ENCODE results near the gene PHF20.
"Not testable (repeated sequence)": the region's sequence is repeated elsewhere in the genome, so short reads cannot be mapped to it uniquely, and the experiment has no call there.

PHF20 gene

GRCh38 chr20:35771689-35772562, at the start of gene PHF20:
PHF20 (plus strand) TSS chr20:35772015; CDS start chr20:35801523, 29,508 bp downstream.
- H2AFZ ChIP-seq (ENCODE audit: low read depth, low read length): no peak within 1 kb of the TSS
- H3K27me3 ChIP-seq (ENCODE audit: insufficient read depth, low read length): no peaks in the 10 kb centered on the region

DNA sequence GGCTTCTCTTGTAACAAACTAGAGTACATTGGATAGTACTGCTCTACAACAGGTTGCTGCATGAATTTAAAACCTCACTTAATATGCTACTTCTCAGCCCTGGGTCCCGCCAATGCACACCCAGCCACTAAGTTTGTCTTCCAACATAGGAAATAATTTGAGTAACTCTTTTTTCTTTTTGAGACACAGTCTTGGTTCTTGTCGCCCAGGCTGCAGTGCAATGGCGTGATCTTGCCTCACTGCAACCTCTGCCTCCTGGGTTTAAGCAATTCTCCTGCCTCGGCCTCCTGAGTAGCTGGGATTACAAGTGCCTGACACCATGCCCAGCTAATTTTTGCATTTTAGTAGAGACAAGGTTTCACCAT, 48.6 kb upstream of the PHF20 start:
- not testable (repeated sequence) for H3K27me3 ChIP-seq (ENCODE audit: insufficient read depth, low read length); H3K4me3 ChIP-seq (ENCODE audit: low read length); H2AFZ ChIP-seq (ENCODE audit: low read depth, low read length); H3K4me1 ChIP-seq (ENCODE audit: insufficient read depth, low read length); H3K9me3 ChIP-seq (ENCODE audit: low read length)
- H3K36me3 ChIP-seq (ENCODE audit: insufficient read depth, low read length): peaks cover 90% of the 10 kb centered on the region

More at GRCh38 chr20:35771689-35772562, at the start of gene PHF20:
- Histone ChIP-seq H3K36me3 (ENCODE audit: insufficient read depth, low read length) (peaks cover 7% of the 10 kb centered on the region), H3K9me3 (ENCODE audit: low read length) (no peaks in the 10 kb centered on the region), H3K4me3 (ENCODE audit: low read length) (peak within 1 kb of the TSS; percentile 94), H3K4me1 (ENCODE audit: insufficient read depth, low read length) (peaks cover 22% of the 10 kb centered on the region)

DNA sequence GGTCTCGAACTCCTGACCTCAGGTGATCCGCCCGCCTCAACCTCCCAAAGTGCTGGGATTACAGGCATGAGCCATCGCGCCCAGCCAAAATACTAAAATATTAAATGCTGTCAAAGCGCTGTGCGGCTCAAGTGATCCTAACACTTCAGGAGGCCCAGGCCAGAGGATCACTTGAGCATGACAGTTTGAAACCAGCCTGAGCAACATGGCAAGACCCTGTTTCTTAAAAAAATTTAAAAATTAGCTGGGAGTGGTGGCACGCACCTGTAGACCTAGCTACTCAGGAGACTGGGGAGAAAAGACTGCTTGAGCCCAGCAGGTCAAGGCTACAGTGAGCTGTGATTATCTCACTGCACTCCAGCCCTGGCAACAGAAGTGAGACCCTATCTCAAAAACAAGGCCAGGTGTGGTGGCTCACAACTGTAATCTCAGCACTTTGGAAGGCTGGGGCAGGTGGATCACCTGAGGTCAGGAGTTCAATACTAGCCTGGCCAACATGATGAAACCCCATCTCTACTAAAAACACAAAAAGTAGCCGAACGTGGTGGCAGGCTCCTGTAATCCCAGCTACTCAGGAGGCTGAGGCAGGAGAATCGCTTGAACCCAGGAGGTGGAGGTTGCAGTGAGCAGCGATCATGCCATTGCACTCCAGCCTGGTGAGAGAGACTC, 48.0 kb upstream of the PHF20 start:
- not testable (repeated sequence) for H2AFZ ChIP-seq (ENCODE audit: low read depth, low read length); H3K4me3 ChIP-seq (ENCODE audit: low read length); H3K9me3 ChIP-seq (ENCODE audit: low read length); H3K27me3 ChIP-seq (ENCODE audit: insufficient read depth, low read length); H3K4me1 ChIP-seq (ENCODE audit: insufficient read depth, low read length)
- peaks cover 92% of the 10 kb centered on the region for H3K36me3 ChIP-seq (ENCODE audit: insufficient read depth, low read length)

- no peak overlapping the region for H2AFZ ChIP-seq (ENCODE audit: low read depth, low read length)
- no peaks in the 10 kb centered on the region for H3K9me3 ChIP-seq (ENCODE audit: low read length)
- H3K27me3 ChIP-seq (ENCODE audit: insufficient read depth, low read length): no peaks in the 10 kb centered on the region
- no peak overlapping the region for H3K4me3 ChIP-seq (ENCODE audit: low read length)
- peaks cover 92% of the 10 kb centered on the region for H3K36me3 ChIP-seq (ENCODE audit: insufficient read depth, low read length)
- H3K4me1 ChIP-seq (ENCODE audit: insufficient read depth, low read length): no peaks in the 10 kb centered on the region
These were observed 47.2 kb upstream of the PHF20 start for GRCh38 chr20:35724321-35725230.

- H3K27me3 ChIP-seq (ENCODE audit: insufficient read depth, low read length): no peaks in the 10 kb centered on the region
- H3K9me3 ChIP-seq (ENCODE audit: low read length): no peaks in the 10 kb centered on the region
- H2AFZ ChIP-seq (ENCODE audit: low read depth, low read length): no peak overlapping the region
These were observed 44.7 kb upstream of the PHF20 start for GRCh38 chr20:35726842-35727711.

GRCh38 chr20:35729283-35729807, 42.5 kb upstream of the PHF20 start:
- Histone ChIP-seq H3K4me1 (ENCODE audit: insufficient read depth, low read length) (no peaks in the 10 kb centered on the region), H3K36me3 (ENCODE audit: insufficient read depth, low read length) (peaks cover 97% of the 10 kb centered on the region)

More at GRCh38 chr20:35726842-35727711, 44.7 kb upstream of the PHF20 start:
- Histone ChIP-seq H3K4me3 (ENCODE audit: low read length) (no peak overlapping the region), H3K4me1 (ENCODE audit: insufficient read depth, low read length) (no peaks in the 10 kb centered on the region), H3K36me3 (ENCODE audit: insufficient read depth, low read length) (peaks cover 92% of the 10 kb centered on the region)

DNA sequence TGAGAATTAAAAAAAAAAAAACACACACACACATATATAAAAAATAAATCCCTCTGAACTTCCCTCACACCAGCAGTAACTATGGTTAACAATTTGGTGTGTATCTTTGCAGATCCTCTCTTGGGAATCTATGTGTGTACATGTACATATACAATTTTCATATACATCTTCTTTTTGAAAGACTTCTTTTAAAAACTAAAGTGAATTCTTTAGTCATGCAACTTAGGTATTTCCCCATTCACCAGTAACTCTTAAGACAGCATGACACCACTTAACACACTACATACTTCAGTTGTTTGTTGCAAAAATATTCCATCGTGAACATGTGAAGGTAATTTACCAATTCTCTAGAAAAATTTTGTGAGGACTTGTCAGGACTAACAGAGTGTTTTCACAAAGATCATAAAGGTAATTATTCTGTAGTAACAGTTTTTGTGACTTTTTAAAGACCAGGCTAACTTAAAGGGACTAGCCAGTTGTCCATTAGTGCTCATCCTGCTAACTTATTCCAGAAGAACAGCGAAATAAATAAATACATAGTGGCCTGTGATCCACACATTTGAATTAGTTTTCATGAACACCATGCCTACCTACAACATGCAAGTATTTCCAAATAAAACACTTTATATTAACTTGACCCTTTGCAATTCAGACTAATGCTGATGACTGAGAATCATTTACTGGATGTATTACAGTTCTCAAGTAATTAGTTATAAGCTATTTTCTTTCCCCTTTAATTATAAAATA, 41.8 kb upstream of the PHF20 start:
- Histone ChIP-seq H3K9me3 (ENCODE audit: low read length) (no peaks in the 10 kb centered on the region), H3K36me3 (ENCODE audit: insufficient read depth, low read length) (peaks cover 97% of the 10 kb centered on the region), H3K4me3 (ENCODE audit: low read length) (no peak overlapping the region), H3K27me3 (ENCODE audit: insufficient read depth, low read length) (no peaks in the 10 kb centered on the region), H2AFZ (ENCODE audit: low read depth, low read length) (no peak overlapping the region), H3K4me1 (ENCODE audit: insufficient read depth, low read length) (peaks cover 3% of the 10 kb centered on the region)

More at GRCh38 chr20:35729283-35729807, 42.5 kb upstream of the PHF20 start:
- no peaks in the 10 kb centered on the region for H3K9me3 ChIP-seq (ENCODE audit: low read length)
- H2AFZ ChIP-seq (ENCODE audit: low read depth, low read length): no peak overlapping the region
- H3K4me3 ChIP-seq (ENCODE audit: low read length): no peak overlapping the region
- H3K27me3 ChIP-seq (ENCODE audit: insufficient read depth, low read length): no peaks in the 10 kb centered on the region

DNA sequence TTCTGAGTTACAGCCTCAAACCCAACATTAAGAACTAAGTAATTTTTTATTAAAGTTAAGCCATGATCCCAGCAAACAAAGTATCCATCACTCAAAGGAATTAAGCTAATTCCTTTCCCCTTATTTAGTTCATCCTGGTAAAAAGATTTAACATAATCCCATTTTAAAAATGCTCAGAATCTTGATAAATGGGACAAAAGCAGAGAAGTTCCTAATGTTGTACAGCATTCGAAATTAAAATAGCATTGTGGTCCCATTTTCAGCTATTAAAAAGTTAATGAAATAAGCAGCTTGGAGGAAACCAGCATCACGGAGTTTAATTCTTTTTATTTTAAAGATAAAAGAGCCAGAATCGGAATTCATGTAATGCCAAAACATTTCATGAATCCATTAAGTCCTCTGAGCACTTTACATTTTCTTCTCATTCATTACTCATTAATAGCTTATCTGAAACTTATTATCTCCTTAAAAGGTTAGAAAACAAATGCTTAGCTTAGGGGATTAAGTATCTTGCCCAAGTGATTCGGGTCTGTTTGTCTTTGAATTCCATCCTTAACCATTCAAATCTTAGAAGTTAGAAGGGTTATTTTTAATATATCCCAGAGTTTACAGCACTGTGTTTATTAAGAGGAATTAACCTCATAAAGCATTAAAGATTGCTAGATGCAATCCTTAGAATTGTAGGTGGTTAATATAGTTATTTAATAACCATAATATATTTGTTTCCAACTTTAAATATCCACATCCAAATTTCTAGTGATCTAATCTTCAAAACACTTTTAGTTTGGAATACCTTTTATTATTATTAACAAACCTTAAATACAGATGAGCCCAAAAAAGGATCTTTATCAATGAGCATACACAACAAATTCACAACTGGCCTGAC, 41.0 kb upstream of the PHF20 start:
- H3K4me1 ChIP-seq (ENCODE audit: insufficient read depth, low read length): peaks cover 3% of the 10 kb centered on the region
- no peak overlapping the region for H3K4me3 ChIP-seq (ENCODE audit: low read length)

GRCh38 chr20:35731469-35731788, 40.4 kb upstream of the PHF20 start:
- Histone ChIP-seq H3K27me3 (ENCODE audit: insufficient read depth, low read length) (no peaks in the 10 kb centered on the region), H3K4me1 (ENCODE audit: insufficient read depth, low read length) (peaks cover 3% of the 10 kb centered on the region), H3K9me3 (ENCODE audit: low read length) (no peaks in the 10 kb centered on the region), H2AFZ (ENCODE audit: low read depth, low read length) (no peak overlapping the region), H3K36me3 (ENCODE audit: insufficient read depth, low read length) (peaks cover 98% of the 10 kb centered on the region), H3K4me3 (ENCODE audit: low read length) (no peak overlapping the region)

More for the DNA sequence above, 41.0 kb upstream of the PHF20 start:
- Histone ChIP-seq H2AFZ (ENCODE audit: low read depth, low read length) (no peak overlapping the region), H3K9me3 (ENCODE audit: low read length) (no peaks in the 10 kb centered on the region), H3K27me3 (ENCODE audit: insufficient read depth, low read length) (no peaks in the 10 kb centered on the region), H3K36me3 (ENCODE audit: insufficient read depth, low read length) (peaks cover 97% of the 10 kb centered on the region)

DNA sequence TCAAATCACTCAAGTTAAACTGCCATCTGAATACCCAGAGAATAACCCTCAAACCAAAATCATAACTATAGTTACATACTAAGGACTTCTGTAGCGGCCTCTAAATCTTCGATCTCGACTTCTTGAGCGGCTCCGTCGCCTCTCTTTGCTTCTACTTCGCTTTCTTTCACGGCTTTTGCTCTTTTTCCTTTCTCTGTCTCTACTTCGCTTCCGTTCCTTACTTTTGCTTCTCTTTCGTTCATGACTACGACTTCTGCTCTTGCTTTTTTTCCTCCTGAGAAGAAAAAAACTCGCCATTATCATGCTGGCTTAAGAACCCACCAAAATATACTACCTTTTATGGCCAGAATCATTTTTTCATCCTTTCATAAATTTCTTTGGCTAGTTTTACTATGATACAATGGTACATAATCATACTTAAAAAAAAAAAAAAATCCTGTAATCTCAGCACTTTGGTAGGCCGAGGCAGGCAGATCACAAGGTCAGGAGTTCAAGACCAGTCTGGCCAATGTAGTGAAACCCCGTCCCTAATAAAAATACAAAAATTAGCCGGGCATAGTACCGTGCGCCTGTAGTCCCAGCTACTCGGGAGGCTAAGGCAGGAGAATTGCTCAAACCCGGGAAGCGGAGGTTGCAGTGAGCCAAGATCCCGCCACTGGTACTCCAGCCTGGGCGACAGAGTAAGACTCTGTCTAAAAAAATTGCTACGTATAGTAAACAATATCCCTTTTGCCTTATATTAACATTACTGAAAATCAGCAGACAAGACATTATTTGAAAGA, 39.8 kb upstream of the PHF20 start:
- Histone ChIP-seq H3K27me3 (ENCODE audit: insufficient read depth, low read length) (no peaks in the 10 kb centered on the region), H3K36me3 (ENCODE audit: insufficient read depth, low read length) (peaks cover 98% of the 10 kb centered on the region), H3K4me1 (ENCODE audit: insufficient read depth, low read length) (peaks cover 3% of the 10 kb centered on the region), H3K9me3 (ENCODE audit: low read length) (no peaks in the 10 kb centered on the region), H2AFZ (ENCODE audit: low read depth, low read length) (no peak overlapping the region), H3K4me3 (ENCODE audit: low read length) (no peak overlapping the region)

Data from neuron (in vitro differentiated cells).